Osteoblast (primary cell): ENCODE data around the gene SLC9A9. TPM values are rescaled to one million over a fixed set of nuclear protein-coding genes. Genes with fewer than 3 reads are reported as not detected.

Experiments
- DNase-seq: peaks from one replicate; pipeline ENCODE4 v3.0.0; 2011; ENCODE audit warnings: low spot score, mixed read lengths; ENCODE audit not compliant: insufficient read length; ENCODE audit errors: missing footprints
- H2AFZ ChIP-seq: 2 replicates; pipeline ENCODE4 v1.6.0; 2011; ENCODE audit warnings: mild to moderate bottlenecking, low read length
- H3K27ac ChIP-seq: 2 replicates; pipeline ENCODE4 v1.5.1; 2011; ENCODE audit warnings: mild to moderate bottlenecking, low read depth, low read length, moderate library complexity
- H3K27me3 ChIP-seq: 2 replicates; pipeline ENCODE4 v1.6.0; 2012; ENCODE audit warnings: mild to moderate bottlenecking, control low read depth, inconsistent platforms, low read length, moderate library complexity; ENCODE audit not compliant: insufficient read depth
- H3K36me3 ChIP-seq: 2 replicates; pipeline ENCODE4 v1.5.1; 2011; ENCODE audit warnings: mild to moderate bottlenecking, low read length, control low read depth, moderate library complexity; ENCODE audit not compliant: insufficient read depth
- H3K4me1 ChIP-seq: 2 replicates; pipeline ENCODE4 v1.5.1; 2011; ENCODE audit warnings: mild to moderate bottlenecking, low read length, control low read depth, moderate library complexity; ENCODE audit not compliant: insufficient read depth
- H3K4me2 ChIP-seq: 2 replicates; pipeline ENCODE4 v1.6.0; 2011; ENCODE audit warnings: mild to moderate bottlenecking, low read length; ENCODE audit not compliant: insufficient read depth
- H3K4me3 ChIP-seq: fragments of 200-600 bp; sonication (generic); 3 replicates; pipeline ENCODE4 v1.5.1; 2012; ENCODE audit warnings: mild to moderate bottlenecking, low read length, inconsistent platforms; ENCODE audit not compliant: insufficient read depth
- H3K79me2 ChIP-seq: 2 replicates; pipeline ENCODE4 v1.6.0; 2012; ENCODE audit warnings: mild to moderate bottlenecking, low read length, control low read depth, inconsistent platforms; ENCODE audit not compliant: insufficient read depth
- H3K9me3 ChIP-seq: 2 replicates; pipeline ENCODE4 v1.5.1; 2011; ENCODE audit warnings: low read depth, low read length, control low read depth
- H4K20me1 ChIP-seq: 2 replicates; pipeline ENCODE4 v1.6.0; 2012; ENCODE audit warnings: mild to moderate bottlenecking, low read length, control low read depth; ENCODE audit not compliant: insufficient read depth
- total RNA-seq: library from RNA; depleted of rRNA; stranded (reverse); fragments of >200 nt; gene quantifications from 2 replicates; pipeline ENCODE4 v1.2.3, GENCODE V29; 2012
- TF ChIP-seq, protein P1 (sequence below): IDR thresholded peaks from 2 replicates; pipeline ENCODE4 v1.5.1; 2011; ENCODE audit warnings: mild to moderate bottlenecking, low read depth, low read length, moderate library complexity; ENCODE audit errors: extremely low read depth

Gene SLC9A9
- total RNA-seq, 1 donor: 6.5 TPM

- H4K20me1 ChIP-seq: no peaks in the 10 kb centered on the region
- no peak overlapping the region for H3K4me2 ChIP-seq
- H2AFZ ChIP-seq: no peak overlapping the region
- no peaks in the 10 kb centered on the region for H3K4me1 ChIP-seq
- H3K27ac ChIP-seq: no peak overlapping the region
- no peaks in the 10 kb centered on the region for H3K36me3 ChIP-seq
- DNase-seq: no peak
- no peaks in the 10 kb centered on the region for H3K27me3 ChIP-seq
- no peak overlapping the region for H3K4me3 ChIP-seq
- no peaks in the 10 kb centered on the region for H3K9me3 ChIP-seq
- H3K79me2 ChIP-seq: no peaks in the 10 kb centered on the region
- TF ChIP-seq, protein P1, sequence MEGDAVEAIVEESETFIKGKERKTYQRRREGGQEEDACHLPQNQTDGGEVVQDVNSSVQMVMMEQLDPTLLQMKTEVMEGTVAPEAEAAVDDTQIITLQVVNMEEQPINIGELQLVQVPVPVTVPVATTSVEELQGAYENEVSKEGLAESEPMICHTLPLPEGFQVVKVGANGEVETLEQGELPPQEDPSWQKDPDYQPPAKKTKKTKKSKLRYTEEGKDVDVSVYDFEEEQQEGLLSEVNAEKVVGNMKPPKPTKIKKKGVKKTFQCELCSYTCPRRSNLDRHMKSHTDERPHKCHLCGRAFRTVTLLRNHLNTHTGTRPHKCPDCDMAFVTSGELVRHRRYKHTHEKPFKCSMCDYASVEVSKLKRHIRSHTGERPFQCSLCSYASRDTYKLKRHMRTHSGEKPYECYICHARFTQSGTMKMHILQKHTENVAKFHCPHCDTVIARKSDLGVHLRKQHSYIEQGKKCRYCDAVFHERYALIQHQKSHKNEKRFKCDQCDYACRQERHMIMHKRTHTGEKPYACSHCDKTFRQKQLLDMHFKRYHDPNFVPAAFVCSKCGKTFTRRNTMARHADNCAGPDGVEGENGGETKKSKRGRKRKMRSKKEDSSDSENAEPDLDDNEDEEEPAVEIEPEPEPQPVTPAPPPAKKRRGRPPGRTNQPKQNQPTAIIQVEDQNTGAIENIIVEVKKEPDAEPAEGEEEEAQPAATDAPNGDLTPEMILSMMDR: no peak
Observed at GRCh38 chr3:143865302-143865701, 17.0 kb upstream of the SLC9A9 start.

- Histone ChIP-seq H3K27ac (no peak overlapping the region), H3K4me3 (no peak overlapping the region), H4K20me1 (no peaks in the 10 kb centered on the region), H2AFZ (no peak overlapping the region), H3K4me1 (no peaks in the 10 kb centered on the region), H3K27me3 (no peaks in the 10 kb centered on the region), H3K36me3 (no peaks in the 10 kb centered on the region), H3K79me2 (no peaks in the 10 kb centered on the region), H3K9me3 (no peaks in the 10 kb centered on the region), H3K4me2 (no peak overlapping the region)
- no peak for DNase-seq
- TF ChIP-seq, protein P1: no peak
Observed at GRCh38 chr3:143859465-143860203, 11.4 kb upstream of the SLC9A9 start.

DNA sequence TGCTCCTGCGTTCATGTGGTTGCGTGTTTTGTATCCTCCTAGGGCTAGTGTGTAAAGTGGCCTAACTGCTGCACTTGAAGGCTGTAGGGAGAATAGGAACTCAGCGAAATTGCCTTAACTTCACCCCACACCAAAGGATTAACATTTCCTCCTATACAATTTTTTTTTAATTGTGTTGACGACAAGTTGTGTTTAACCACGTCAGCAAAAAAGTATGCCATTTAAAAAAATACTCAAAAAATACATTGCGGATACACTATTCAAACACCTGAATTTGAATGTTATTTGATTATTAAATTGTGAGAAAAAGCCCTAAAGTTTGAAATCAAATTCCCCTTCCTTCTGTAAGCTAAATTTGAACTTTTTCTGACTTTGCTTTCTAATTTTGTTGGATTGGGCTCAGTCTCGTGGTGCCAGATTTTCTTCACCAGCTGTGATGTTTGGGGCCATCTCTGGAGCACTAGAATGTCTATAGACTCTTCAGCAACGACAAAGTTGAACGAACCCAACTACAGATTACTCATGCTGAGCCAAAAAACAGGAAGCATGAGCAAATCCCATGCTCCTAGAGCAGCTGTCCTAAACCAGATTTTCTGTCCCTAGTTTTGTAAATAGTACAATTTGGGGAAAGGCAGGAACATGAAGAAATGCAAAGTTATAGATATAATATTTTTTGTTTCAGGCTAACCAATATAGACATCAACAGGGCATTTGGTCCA lies 8.1 kb upstream of the SLC9A9 start:
- no peak overlapping the region for H2AFZ ChIP-seq
- H3K27ac ChIP-seq: no peak overlapping the region
- H3K36me3 ChIP-seq: no peaks in the 10 kb centered on the region
- no peaks in the 10 kb centered on the region for H3K4me1 ChIP-seq
- no peaks in the 10 kb centered on the region for H3K27me3 ChIP-seq
- no peak overlapping the region for H3K4me3 ChIP-seq
- H3K79me2 ChIP-seq: no peaks in the 10 kb centered on the region
- no peak for DNase-seq
- no peaks in the 10 kb centered on the region for H4K20me1 ChIP-seq
- H3K4me2 ChIP-seq: no peak overlapping the region
- TF ChIP-seq, protein P1: no peak
- no peaks in the 10 kb centered on the region for H3K9me3 ChIP-seq

DNA sequence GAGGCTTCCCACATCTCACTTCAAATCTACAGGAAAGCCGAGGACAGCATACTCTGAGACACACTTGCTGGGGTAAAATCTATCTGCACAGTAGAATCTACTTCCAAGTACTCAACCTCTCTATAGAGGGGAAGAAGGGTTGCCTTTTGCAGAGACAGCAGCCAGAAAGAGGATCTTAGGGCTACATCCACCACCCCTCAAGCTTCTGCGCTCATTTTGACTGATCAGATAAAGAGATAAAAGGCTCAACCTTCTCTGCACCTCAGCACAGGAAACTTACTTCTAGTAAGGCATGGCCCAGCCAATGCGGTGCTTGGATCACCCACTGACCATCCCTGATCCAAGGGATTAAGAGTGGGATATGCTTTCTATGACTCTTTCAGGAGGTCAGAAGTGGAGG lies 6.9 kb upstream of the SLC9A9 start:
- no peak overlapping the region for H3K4me2 ChIP-seq
- no peaks in the 10 kb centered on the region for H3K27me3 ChIP-seq
- H3K9me3 ChIP-seq: no peaks in the 10 kb centered on the region
- H3K27ac ChIP-seq: no peak overlapping the region
- H4K20me1 ChIP-seq: no peaks in the 10 kb centered on the region
- no peak overlapping the region for H3K4me3 ChIP-seq
- no peaks in the 10 kb centered on the region for H3K79me2 ChIP-seq
- no peak overlapping the region for H2AFZ ChIP-seq
- H3K4me1 ChIP-seq: peaks cover 4% of the 10 kb centered on the region
- TF ChIP-seq, protein P1: no peak
- no peak for DNase-seq
- H3K36me3 ChIP-seq: no peaks in the 10 kb centered on the region
